ENCODE measurements around the gene ASS1. TPM values are rescaled to one million over a fixed set of nuclear protein-coding genes. Genes with fewer than 3 reads are reported as not detected.

The ASS1 gene
- total RNA-seq, 1 donor from 2014 or later, result 8.0 TPM

Other genes with a start within 250 kb of the ASS1 start
- gene HMCN2, start 179.2 kb upstream of the ASS1 start, total RNA-seq, result not detected in 2 replicates
- gene FUBP3, start 134.6 kb downstream of the ASS1 start, total RNA-seq, result 45.6 and 52.3 TPM in 2 replicates
- not detected in 2 replicates for gene PRDM12, start 219.6 kb downstream of the ASS1 start, total RNA-seq
- 60.4 and 61.4 TPM in 2 replicates for gene EXOSC2, start 248.8 kb downstream of the ASS1 start, total RNA-seq